CD14-positive monocyte (primary cell): Measurements from ENCODE around the gene GRM2. TPM values are rescaled to one million over a fixed set of nuclear protein-coding genes. Genes with fewer than 3 reads are reported as not detected.

ENCODE experiments used
- DNase-seq, 3 donors: peaks; one replicate each; pipeline ENCODE4 v3.0.0-alpha.2; 2011 to 2022
- H2AFZ ChIP-seq: 2 replicates; pipeline ENCODE4 v1.6.0; 2012; ENCODE audit warnings: mild to moderate bottlenecking, low read depth, low read length, inconsistent platforms; ENCODE audit not compliant: insufficient read depth, poor library complexity, severe bottlenecking
- H3K27ac ChIP-seq, 2 donors: 1 replicate in 1 of 2; 2 replicates in 1 of 2; pipeline ENCODE4 v1.5.1; 2012 to 2013; ENCODE audit warnings: low read length in 2 of 2, control low read depth in 1 of 2, inconsistent platforms in 1 of 2, low read depth in 1 of 2, mild to moderate bottlenecking in 1 of 2
- H3K27me3 ChIP-seq, 2 donors: one replicate each; pipeline versions ENCODE4 v1.6.0 to v1.6.1; 2011 to 2013; ENCODE audit warnings: low read length in 2 of 2; ENCODE audit not compliant: control insufficient read depth in 2 of 2, insufficient read depth in 2 of 2
- H3K36me3 ChIP-seq, 2 donors: replicated peaks in 1 of 2; 1 replicate in 1 of 2; 2 replicates in 1 of 2; pipeline versions ENCODE4 v1.5.1 to v1.6.1; 2012 to 2013; ENCODE audit warnings: low read length in 2 of 2, control low read depth in 1 of 2, inconsistent platforms in 1 of 2, mild to moderate bottlenecking in 1 of 2; ENCODE audit not compliant: insufficient read depth in 2 of 2, control insufficient read depth in 1 of 2
- H3K4me1 ChIP-seq, 2 donors: 1 replicate in 1 of 2; 2 replicates in 1 of 2; pipeline versions ENCODE4 v1.5.1 to v1.6.1; 2012 to 2013; ENCODE audit warnings: low read length in 2 of 2, control low read depth in 1 of 2, inconsistent platforms in 1 of 2, mild to moderate bottlenecking in 1 of 2, moderate library complexity in 1 of 2; ENCODE audit not compliant: insufficient read depth in 2 of 2, control insufficient read depth in 1 of 2
- H3K4me2 ChIP-seq: replicated peaks from 2 replicates; pipeline ENCODE3; 2012; ENCODE audit warnings: low read length, moderate library complexity, mild to moderate bottlenecking; ENCODE audit not compliant: poor library complexity, severe bottlenecking; ENCODE audit errors: extremely low read depth
- H3K4me3 ChIP-seq, 3 experiments: fragments of 200-600 bp in 1 of 3; sonication (generic) in 1 of 3; replicated peaks in 1 of 3; 1 replicate in 2 of 3; 2 replicates in 1 of 3; pipeline ENCODE4 v1.5.1; 2011 to 2013; ENCODE audit warnings: low read length in 3 of 3, mild to moderate bottlenecking in 3 of 3, control low read depth in 2 of 3, low read depth in 2 of 3, inconsistent platforms in 1 of 3, moderate library complexity in 1 of 3
- H3K79me2 ChIP-seq: 2 replicates; pipeline ENCODE4 v1.6.0; 2012; ENCODE audit warnings: mild to moderate bottlenecking, control low read depth, inconsistent platforms, low read length, moderate library complexity; ENCODE audit not compliant: insufficient read depth
- H3K9ac ChIP-seq: 2 replicates; pipeline ENCODE4 v1.6.0; 2017; ENCODE audit warnings: low read length, mild to moderate bottlenecking; ENCODE audit not compliant: insufficient read depth, poor library complexity, severe bottlenecking
- H3K9me3 ChIP-seq, 2 donors: replicated peaks in 1 of 2; 1 replicate in 1 of 2; 2 replicates in 1 of 2; pipeline versions ENCODE4 v1.5.1 to v1.6.1; 2012 to 2013; ENCODE audit warnings: low read length in 2 of 2, control low read depth in 1 of 2; ENCODE audit not compliant: control insufficient read depth in 1 of 2, insufficient read depth in 1 of 2
- H4K20me1 ChIP-seq: 2 replicates; pipeline ENCODE4 v1.6.0; 2012; ENCODE audit warnings: mild to moderate bottlenecking, low read length, control low read depth, moderate library complexity; ENCODE audit not compliant: insufficient read depth
- H3K27ac Mint-ChIP-seq, 7 donors: one replicate each; pipeline ENCODE4 v1.8.0; 2020; ENCODE audit warnings: mild to moderate bottlenecking in 7 of 7, mixed read lengths in 7 of 7, moderate library complexity in 6 of 7, inconsistent platforms in 2 of 7
- H3K27me3 Mint-ChIP-seq, 3 donors: one replicate each; pipeline ENCODE4 v1.8.0; 2021 to 2022; ENCODE audit warnings: low read depth in 3 of 3, mild to moderate bottlenecking in 3 of 3, mixed read lengths in 3 of 3, moderate library complexity in 3 of 3, inconsistent platforms in 1 of 3
- H3K36me3 Mint-ChIP-seq, 2 donors: one replicate each; pipeline ENCODE4 v1.8.0; 2020; ENCODE audit warnings: mixed read lengths in 2 of 2, inconsistent platforms in 1 of 2, mild to moderate bottlenecking in 1 of 2
- H3K4me1 Mint-ChIP-seq: one replicate; pipeline ENCODE4 v1.8.0; 2020; ENCODE audit warnings: mild to moderate bottlenecking, mixed read lengths
- H3K4me3 Mint-ChIP-seq, 2 donors: one replicate each; pipeline ENCODE4 v1.8.0; 2020; ENCODE audit warnings: mild to moderate bottlenecking in 2 of 2, mixed read lengths in 2 of 2, moderate library complexity in 1 of 2
- H3K9me3 Mint-ChIP-seq, 7 donors: one replicate each; pipeline ENCODE4 v1.8.0; 2020 to 2022; ENCODE audit warnings: mixed read lengths in 7 of 7, mild to moderate bottlenecking in 6 of 7, moderate library complexity in 6 of 7, inconsistent platforms in 2 of 7
- CTCF ChIP-seq: fragments of 200-600 bp; IDR thresholded peaks from one replicate; pipeline ENCODE4 v1.8.0; 2022; ENCODE audit warnings: antibody characterized with exemption, mild to moderate bottlenecking
- WGBS: methylation state at CpG from one replicate; pipeline ENCODE4 v1.1.5; 2013; ENCODE audit warnings: missing lambda C conversion rate; ENCODE audit not compliant: insufficient coverage; 5-methylcytosine and 5-hydroxymethylcytosine counted together
- intact Hi-C, 2 donors: fragments of 100-400 bp; cut with micrococcal nuclease; formaldehyde crosslinking; loops; one replicate each; pipeline versions ENCODE4 v1.15.0 to v1.15.1; 2023
- polyA plus RNA-seq, 3 donors: library from polyadenylated mRNA; depleted of rRNA in 1 of 3; unstranded in 2 of 3; stranded (reverse) in 1 of 3; fragments of 300-500 nt in 2 of 3; fragments of >200 nt in 1 of 3; fragmentation: Illumina TruSeq in 2 of 3; gene quantifications; 1 replicate in 2 of 3; 2 replicates in 1 of 3; pipeline ENCODE4 v1.2.3, GENCODE V29; 2012 to 2021

GRM2 gene
- polyA plus RNA-seq, 3 donors: 0.72 TPM; not detected in 2

- Mint-ChIP-seq H3K4me3 (no peak overlapping the region), H3K4me1 (peaks cover 72% of the 10 kb centered on the region), H3K27me3 (peaks cover 0 to 2% (median 0%) of the 10 kb centered on the region in 3 donors), H3K9me3 (no peaks in the 10 kb centered on the region), H3K27ac (peak overlapping the region in 2 of 7 donors; percentile 44 to 76), H3K36me3 (peaks cover 51 to 71% of the 10 kb centered on the region in 2 donors)
- intact Hi-C loops: no loop called here
- TF ChIP-seq CTCF: no peak
- H3K27me3 ChIP-seq: no peaks in the 10 kb centered on the region
- peaks cover 67% of the 10 kb centered on the region for H4K20me1 ChIP-seq
- H3K4me3 ChIP-seq: no peak overlapping the region
- H3K9me3 ChIP-seq: no peaks in the 10 kb centered on the region
- H3K4me2 ChIP-seq: no peak overlapping the region
- DNase-seq: no peak
- peaks cover 68% of the 10 kb centered on the region for H3K79me2 ChIP-seq
- H3K36me3 ChIP-seq: peaks cover 46 to 66% of the 10 kb centered on the region in 2 donors
- peaks cover 26 to 44% of the 10 kb centered on the region in 2 donors for H3K4me1 ChIP-seq
- WGBS: 100% methylated on average over 4 of the region's 4 CpGs
- H2AFZ ChIP-seq: no peak overlapping the region
- H3K27ac ChIP-seq: no peak overlapping the region
- H3K9ac ChIP-seq: no peak overlapping the region
Measured at GRCh38 chr3:51679318-51679717, 27.6 kb upstream of the GRM2 start.

GRCh38 chr3:51679777-51680176 lies 27.1 kb upstream of the GRM2 start:
- no peak for DNase-seq
- Histone ChIP-seq H2AFZ (no peak overlapping the region), H3K4me1 (peaks cover 26 to 40% of the 10 kb centered on the region in 2 donors), H3K4me3 (no peak overlapping the region), H3K27me3 (no peaks in the 10 kb centered on the region), H3K9me3 (no peaks in the 10 kb centered on the region), H3K36me3 (peaks cover 46 to 66% of the 10 kb centered on the region in 2 donors), H3K4me2 (no peak overlapping the region), H3K9ac (no peak overlapping the region), H3K79me2 (peaks cover 66% of the 10 kb centered on the region), H4K20me1 (peaks cover 67% of the 10 kb centered on the region), H3K27ac (peak overlapping the region in 1 of 2 donors; percentile 55)
- intact Hi-C loops: loop anchor here in 1 of 2 donors (5.0 kb wide), 3 partner anchors 37 to 297 kb away; partner anchors contain the start of gene DCAF1
- Mint-ChIP-seq H3K27ac (no peak overlapping the region), H3K36me3 (peaks cover 51 to 71% of the 10 kb centered on the region in 2 donors), H3K27me3 (peaks cover 0 to 2% (median 0%) of the 10 kb centered on the region in 3 donors), H3K4me3 (no peak overlapping the region), H3K4me1 (peaks cover 74% of the 10 kb centered on the region), H3K9me3 (no peaks in the 10 kb centered on the region)
- WGBS: 80% methylated on average over 6 of the region's 7 CpGs
- no peak for TF ChIP-seq CTCF
